Peyer's patch (tissue), 4 donors: Measurements from ENCODE around the gene CRACR2B. TPM values are rescaled to one million over a fixed set of nuclear protein-coding genes. Genes with fewer than 3 reads are reported as not detected.

Experiments used
- DNase-seq, 3 donors: peaks; one replicate each; pipeline ENCODE4 v3.0.0-alpha.2; 2017 to 2019
- H3K27ac ChIP-seq, 4 donors: fragments of 200-600 bp; sonication (generic); one replicate each; pipeline ENCODE4 v1.5.1; 2016 to 2019
- H3K27me3 ChIP-seq, 2 donors: fragments of 200-600 bp; sonication (generic); one replicate each; pipeline ENCODE4 v1.5.1; 2019
- H3K36me3 ChIP-seq, 3 donors: fragments of 200-600 bp; sonication (generic); one replicate each; pipeline ENCODE4 v1.5.1; 2016 to 2019
- H3K4me1 ChIP-seq, 4 donors: fragments of 200-600 bp; sonication (generic); one replicate each; pipeline ENCODE4 v1.5.1; 2016 to 2019
- H3K4me3 ChIP-seq, 4 donors: fragments of 200-600 bp; sonication (generic); 1 replicate in 3 of 4; 2 replicates in 1 of 4; pipeline ENCODE4 v1.5.1; 2016 to 2019; ENCODE audit warnings: mild to moderate bottlenecking in 1 of 4
- H3K9me3 ChIP-seq, 4 donors: fragments of 200-600 bp; sonication (generic); one replicate each; pipeline ENCODE4 v1.5.1; 2016 to 2019; ENCODE audit warnings: mild to moderate bottlenecking in 1 of 4
- POLR2A ChIP-seq, 2 donors: fragments of 450-650 bp; IDR thresholded peaks; one replicate each; pipeline ENCODE4 v1.5.1; 2017; ENCODE audit warnings: antibody characterized with exemption in 2 of 2, mild to moderate bottlenecking in 2 of 2, moderate library complexity in 2 of 2
- total RNA-seq, 4 donors: library from RNA; depleted of rRNA; stranded (reverse); fragments of >200 nt; gene quantifications; one replicate each; pipeline ENCODE4 v1.1.0, GENCODE V29; 2016
- TF ChIP-seq, protein P1 (sequence below), 6 experiments: fragments of 450-650 bp in 4 of 6; fragments of 200-600 bp in 2 of 6; sonication (generic) in 1 of 6; IDR thresholded peaks; one replicate each; pipeline ENCODE4 v1.5.1; 2017 to 2019; ENCODE audit warnings: antibody characterized with exemption in 6 of 6, mild to moderate bottlenecking in 3 of 6, moderate library complexity in 1 of 6

The CRACR2B gene
- total RNA-seq, 4 donors from 2014 or later, result 44.0 to 175 (median 110) TPM

DNA sequence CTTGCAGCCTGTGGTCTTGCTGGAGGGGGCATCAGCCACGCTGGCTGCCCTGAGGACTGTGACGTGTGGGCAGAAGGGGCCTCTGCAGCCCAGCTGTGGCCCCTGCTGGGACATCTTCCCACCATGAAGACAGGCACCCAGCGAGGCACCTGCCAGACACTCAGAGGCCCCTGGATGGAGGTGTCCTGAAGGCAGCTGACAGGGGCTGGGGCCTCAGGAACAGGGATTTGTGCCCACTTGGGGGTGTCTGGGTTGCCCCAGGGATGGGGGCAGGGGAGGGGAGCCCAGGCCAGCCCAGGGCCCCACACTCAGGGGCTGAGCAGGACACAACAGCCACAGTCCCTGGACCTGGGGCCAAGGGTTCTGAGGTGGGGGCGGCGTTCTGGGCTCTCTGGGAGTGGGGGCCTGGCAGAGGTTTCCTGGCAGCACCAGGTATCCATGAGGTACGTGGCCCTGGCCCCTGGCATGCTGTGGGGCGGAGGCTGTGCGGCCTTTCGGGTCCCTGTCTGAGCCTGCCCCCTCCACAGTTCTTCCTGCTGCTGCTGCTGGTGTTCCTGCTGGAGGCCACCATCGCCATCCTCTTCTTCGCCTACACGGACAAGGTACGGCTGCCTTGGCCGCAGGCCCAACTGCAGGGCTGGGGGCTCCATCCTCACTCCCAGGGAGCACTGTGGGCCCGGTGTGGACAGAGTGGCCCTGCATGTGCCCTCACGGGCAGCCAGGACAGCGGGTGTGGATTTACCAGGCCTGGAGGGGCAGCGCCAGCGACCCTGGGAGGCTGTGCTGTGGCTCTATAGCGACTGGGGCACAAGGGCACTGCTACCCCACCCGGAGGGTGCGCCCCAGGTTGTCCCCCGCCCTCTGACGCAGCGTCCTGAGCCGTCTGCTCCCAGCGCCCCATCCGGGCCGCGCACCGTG, 36.5 kb downstream of the CRACR2B start:
- Histone ChIP-seq H3K4me3 (no peak overlapping the region), H3K27ac (no peak overlapping the region), H3K36me3 (no peaks in the 10 kb centered on the region), H3K9me3 (no peaks in the 10 kb centered on the region), H3K4me1 (peaks cover 0 to 21% (median 0%) of the 10 kb centered on the region in 4 donors), H3K27me3 (peaks cover 0 to 4% of the 10 kb centered on the region in 2 donors)
- DNase-seq, result no peak
- TF ChIP-seq POLR2A (IDR thresholded peaks at IDR 0.05), result no peak
- TF ChIP-seq, protein P1, sequence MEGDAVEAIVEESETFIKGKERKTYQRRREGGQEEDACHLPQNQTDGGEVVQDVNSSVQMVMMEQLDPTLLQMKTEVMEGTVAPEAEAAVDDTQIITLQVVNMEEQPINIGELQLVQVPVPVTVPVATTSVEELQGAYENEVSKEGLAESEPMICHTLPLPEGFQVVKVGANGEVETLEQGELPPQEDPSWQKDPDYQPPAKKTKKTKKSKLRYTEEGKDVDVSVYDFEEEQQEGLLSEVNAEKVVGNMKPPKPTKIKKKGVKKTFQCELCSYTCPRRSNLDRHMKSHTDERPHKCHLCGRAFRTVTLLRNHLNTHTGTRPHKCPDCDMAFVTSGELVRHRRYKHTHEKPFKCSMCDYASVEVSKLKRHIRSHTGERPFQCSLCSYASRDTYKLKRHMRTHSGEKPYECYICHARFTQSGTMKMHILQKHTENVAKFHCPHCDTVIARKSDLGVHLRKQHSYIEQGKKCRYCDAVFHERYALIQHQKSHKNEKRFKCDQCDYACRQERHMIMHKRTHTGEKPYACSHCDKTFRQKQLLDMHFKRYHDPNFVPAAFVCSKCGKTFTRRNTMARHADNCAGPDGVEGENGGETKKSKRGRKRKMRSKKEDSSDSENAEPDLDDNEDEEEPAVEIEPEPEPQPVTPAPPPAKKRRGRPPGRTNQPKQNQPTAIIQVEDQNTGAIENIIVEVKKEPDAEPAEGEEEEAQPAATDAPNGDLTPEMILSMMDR (IDR thresholded peaks at IDR 0.05), result no peak

DNA sequence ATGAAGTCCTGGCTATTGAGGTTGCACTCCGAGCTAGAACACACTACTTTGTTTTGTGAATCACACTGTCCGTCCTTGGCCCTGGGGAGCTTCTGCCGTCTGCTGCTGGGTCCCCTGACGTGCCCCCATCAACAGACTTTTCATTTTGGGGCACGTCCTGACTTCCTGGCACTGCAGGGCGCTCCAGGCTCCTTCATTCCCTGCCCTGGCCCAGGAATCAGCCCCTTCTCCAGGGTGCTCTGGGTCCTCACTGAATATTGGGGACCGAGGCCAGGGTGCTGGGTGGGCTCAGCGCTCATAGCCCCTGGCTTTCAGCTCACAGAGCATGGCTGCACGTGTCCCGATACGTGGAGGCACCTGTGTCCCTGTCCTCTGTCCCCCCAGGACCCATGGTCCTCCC, 37.2 kb downstream of the CRACR2B start:
- Histone ChIP-seq H3K27ac (no peak overlapping the region), H3K27me3 (peaks cover 0 to 4% of the 10 kb centered on the region in 2 donors), H3K4me1 (peaks cover 0 to 14% (median 0%) of the 10 kb centered on the region in 4 donors), H3K4me3 (no peak overlapping the region), H3K36me3 (no peaks in the 10 kb centered on the region), H3K9me3 (no peaks in the 10 kb centered on the region)
- DNase-seq, result no peak
- TF ChIP-seq, protein P1 (IDR thresholded peaks at IDR 0.05), result no peak
- no peak for TF ChIP-seq POLR2A (IDR thresholded peaks at IDR 0.05)

DNA sequence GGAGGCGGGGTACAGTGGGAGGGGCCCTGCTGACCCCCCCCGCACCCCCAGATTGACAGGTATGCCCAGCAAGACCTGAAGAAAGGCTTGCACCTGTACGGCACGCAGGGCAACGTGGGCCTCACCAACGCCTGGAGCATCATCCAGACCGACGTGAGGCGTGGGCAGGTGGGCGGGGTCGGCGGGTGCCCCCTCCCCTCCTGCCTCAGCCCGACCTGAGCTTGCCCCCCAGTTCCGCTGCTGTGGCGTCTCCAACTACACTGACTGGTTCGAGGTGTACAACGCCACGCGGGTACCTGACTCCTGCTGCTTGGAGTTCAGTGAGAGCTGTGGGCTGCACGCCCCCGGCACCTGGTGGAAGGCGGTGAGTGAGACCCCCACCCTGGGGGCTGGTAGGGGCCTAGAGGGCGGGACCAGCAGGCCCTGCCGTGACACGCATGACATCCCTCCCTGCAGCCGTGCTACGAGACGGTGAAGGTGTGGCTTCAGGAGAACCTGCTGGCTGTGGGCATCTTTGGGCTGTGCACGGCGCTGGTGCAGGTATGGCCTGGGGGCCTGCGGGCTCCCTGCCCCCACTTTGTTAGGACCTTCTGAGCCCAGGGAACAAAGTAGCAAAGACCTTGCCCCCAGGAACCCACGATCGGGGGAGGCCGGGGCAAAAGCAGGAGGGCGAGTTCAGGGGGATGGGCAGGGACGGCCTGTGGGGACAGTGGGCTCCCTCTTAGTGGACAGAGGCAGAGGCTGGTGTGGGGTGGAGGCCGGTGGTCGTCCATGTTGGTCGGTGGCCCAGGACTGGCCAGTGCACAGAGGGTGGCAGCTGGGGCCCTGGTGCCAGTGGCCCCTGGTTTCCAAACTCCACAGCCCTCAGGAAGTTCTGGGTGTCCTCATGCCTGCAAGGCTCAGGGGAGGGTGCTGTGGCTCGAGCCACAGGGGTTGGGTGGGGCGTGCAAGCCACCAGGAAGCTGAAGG, 38.0 kb downstream of the CRACR2B start:
- Histone ChIP-seq H3K36me3 (no peaks in the 10 kb centered on the region), H3K4me1 (peaks cover 0 to 8% (median 0%) of the 10 kb centered on the region in 4 donors), H3K4me3 (no peak overlapping the region), H3K9me3 (no peaks in the 10 kb centered on the region), H3K27me3 (peaks cover 0 to 4% of the 10 kb centered on the region in 2 donors), H3K27ac (no peak overlapping the region)
- DNase-seq, result no peak
- TF ChIP-seq POLR2A (IDR thresholded peaks at IDR 0.05), result no peak
- TF ChIP-seq, protein P1 (IDR thresholded peaks at IDR 0.05), result no peak

DNA sequence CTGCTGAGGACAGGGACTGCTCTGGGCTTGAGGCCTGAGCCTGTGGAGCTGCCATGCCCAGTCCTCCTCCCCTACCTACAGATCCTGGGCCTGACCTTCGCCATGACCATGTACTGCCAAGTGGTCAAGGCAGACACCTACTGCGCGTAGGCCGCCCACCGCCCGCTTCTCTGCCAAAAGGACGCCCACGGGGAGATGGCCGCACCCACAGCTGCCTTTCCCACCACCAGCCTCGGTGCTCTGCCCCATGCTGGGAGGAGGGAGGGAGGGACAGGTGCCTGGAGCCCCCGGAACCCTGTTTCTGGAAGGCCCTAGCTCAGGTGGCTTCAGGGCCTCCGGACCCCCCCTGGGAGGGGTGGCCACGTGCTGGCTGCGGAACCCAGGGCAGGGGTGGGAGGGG, 38.8 kb downstream of the CRACR2B start:
- no peak overlapping the region for H3K4me3 ChIP-seq
- H3K4me1 ChIP-seq, result peaks cover 0 to 8% (median 0%) of the 10 kb centered on the region in 4 donors
- no peaks in the 10 kb centered on the region for H3K36me3 ChIP-seq
- H3K27me3 ChIP-seq, result peaks cover 0 to 4% of the 10 kb centered on the region in 2 donors
- H3K9me3 ChIP-seq, result no peaks in the 10 kb centered on the region
- H3K27ac ChIP-seq, result no peak overlapping the region
- TF ChIP-seq, protein P1 (IDR thresholded peaks at IDR 0.05), result no peak
- no peak for TF ChIP-seq POLR2A (IDR thresholded peaks at IDR 0.05)
- DNase-seq, result no peak

DNA sequence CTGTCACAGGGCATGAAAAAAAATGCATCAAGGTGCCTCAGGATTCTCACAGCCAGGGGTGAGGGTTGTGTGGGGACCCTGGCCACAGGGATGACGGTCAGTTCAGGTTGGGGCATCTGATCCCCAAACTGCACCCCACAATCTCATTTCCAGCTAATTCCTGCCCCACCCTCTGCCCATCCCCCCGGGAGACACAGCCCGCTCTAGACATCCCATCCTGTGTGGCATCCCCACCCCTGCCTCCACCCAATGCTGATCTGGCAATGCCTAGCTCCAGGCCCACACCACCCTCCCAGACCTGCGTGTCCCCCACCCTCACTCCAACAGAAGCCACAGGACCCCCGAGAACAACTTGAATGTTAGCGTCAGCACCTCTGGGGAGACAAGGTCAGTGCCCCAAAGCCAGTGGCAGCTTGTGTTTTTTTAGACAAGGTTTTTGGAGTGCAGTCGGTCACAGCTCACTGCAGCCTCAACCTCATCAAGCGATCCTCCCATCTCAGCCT, 40.2 kb downstream of the CRACR2B start:
- Histone ChIP-seq H3K4me3 (no peak overlapping the region), H3K27me3 (no peaks in the 10 kb centered on the region), H3K36me3 (no peaks in the 10 kb centered on the region), H3K4me1 (no peaks in the 10 kb centered on the region), H3K27ac (no peak overlapping the region), H3K9me3 (no peaks in the 10 kb centered on the region)
- no peak for TF ChIP-seq POLR2A (IDR thresholded peaks at IDR 0.05)
- TF ChIP-seq, protein P1 (IDR thresholded peaks at IDR 0.05), result no peak
- no peak for DNase-seq
